GM23338 (cell line): ENCODE data around the gene CDK5R2. TPM values are rescaled to one million over a fixed set of nuclear protein-coding genes. Genes with fewer than 3 reads are reported as not detected.
A peak's percentile ranks its signal among the peaks of the same experiment; 100 is the strongest.

Experiments used
- ATAC-seq: fragments of 200-7000 bp; cut with Tn5 transposase; 3 replicates; pipeline ENCODE4 v1.9.1; 2020
- DNase-seq: peaks from one replicate; pipeline ENCODE4 v3.0.0-alpha.2; 2015; ENCODE audit warnings: low spot score
- H2AFZ ChIP-seq: fragments of 200-600 bp; sonication (generic); 2 replicates; pipeline ENCODE4 v1.8.0; 2016; ENCODE audit warnings: antibody characterized with exemption, mild to moderate bottlenecking, moderate library complexity
- H3F3A ChIP-seq: fragments of 200-600 bp; sonication (generic); replicated peaks from 2 replicates; pipeline ENCODE4 v1.8.0; 2017; ENCODE audit warnings: antibody characterized with exemption, mixed run types, low read depth
- H3K27ac ChIP-seq: fragments of 200-600 bp; sonication (generic); 2 replicates; pipeline ENCODE4 v1.6.1; 2016; ENCODE audit warnings: low read depth
- H3K27me3 ChIP-seq: fragments of 200-600 bp; sonication (generic); 2 replicates; pipeline ENCODE4 v1.8.0; 2016; ENCODE audit warnings: mild to moderate bottlenecking, mixed run types, moderate library complexity; ENCODE audit not compliant: insufficient read depth
- H3K36me3 ChIP-seq: fragments of 200-600 bp; sonication (generic); 2 replicates; pipeline ENCODE4 v1.8.0; 2016; ENCODE audit warnings: mild to moderate bottlenecking; ENCODE audit not compliant: insufficient read depth
- H3K4me1 ChIP-seq: fragments of 200-600 bp; sonication (generic); 2 replicates; pipeline ENCODE4 v1.8.0; 2016; ENCODE audit warnings: mild to moderate bottlenecking, moderate library complexity; ENCODE audit not compliant: insufficient read depth
- H3K4me2 ChIP-seq: fragments of 200-600 bp; sonication (generic); 2 replicates; pipeline ENCODE4 v1.7.1; 2017; ENCODE audit warnings: mixed run types
- H3K4me3 ChIP-seq: fragments of 200-600 bp; sonication (generic); 2 replicates; pipeline ENCODE4 v1.6.1; 2016; ENCODE audit warnings: mixed run types
- H3K79me2 ChIP-seq: fragments of 200-600 bp; sonication (generic); replicated peaks from 2 replicates; pipeline ENCODE4 v1.8.0; 2017; ENCODE audit warnings: mild to moderate bottlenecking; ENCODE audit not compliant: insufficient read depth
- H3K9me2 ChIP-seq: fragments of 200-600 bp; sonication (generic); 2 replicates; pipeline ENCODE4 v1.8.0; 2017; ENCODE audit not compliant: insufficient read depth
- H4K20me1 ChIP-seq: fragments of 200-600 bp; sonication (generic); replicated peaks from 2 replicates; pipeline ENCODE4 v1.8.0; 2017; ENCODE audit warnings: mild to moderate bottlenecking; ENCODE audit not compliant: insufficient read depth
- H3K27ac Mint-ChIP-seq: 2 replicates; pipeline ENCODE4 v1.8.0; 2020; ENCODE audit warnings: inconsistent platforms, mild to moderate bottlenecking, moderate library complexity, mixed read lengths
- H3K27me3 Mint-ChIP-seq: 3 replicates; pipeline ENCODE4 v1.8.0; 2022; ENCODE audit warnings: low read depth, mild to moderate bottlenecking, moderate library complexity, mixed read lengths, inconsistent platforms; ENCODE audit not compliant: insufficient read depth, poor library complexity
- H3K36me3 Mint-ChIP-seq: 3 replicates; pipeline ENCODE4 v1.8.0; 2021; ENCODE audit warnings: low read depth, mild to moderate bottlenecking, inconsistent platforms, moderate library complexity, mixed read lengths
- H3K4me1 Mint-ChIP-seq: 3 replicates; pipeline ENCODE4 v1.8.0; 2020; ENCODE audit warnings: mild to moderate bottlenecking, inconsistent platforms, mixed read lengths
- H3K4me3 Mint-ChIP-seq: 3 replicates; pipeline ENCODE4 v1.8.0; 2021; ENCODE audit warnings: moderate library complexity, mild to moderate bottlenecking, inconsistent platforms, mixed read lengths
- H3K9me3 Mint-ChIP-seq: 3 replicates; pipeline ENCODE4 v1.8.0; 2020; ENCODE audit warnings: moderate library complexity, mild to moderate bottlenecking, inconsistent platforms, mixed read lengths
- EZH2phosphoT487 ChIP-seq: fragments of 200-600 bp; sonication (generic); IDR thresholded peaks from one replicate; pipeline ENCODE4 v1.8.1; 2018; ENCODE audit warnings: antibody characterized with exemption; ENCODE audit not compliant: unreplicated experiment
- ZNF331 ChIP-seq: fragments of 250-450 bp; sonication (Bioruptor Pico); IDR thresholded peaks from 2 replicates; pipeline ENCODE4 v1.5.0; 2020; ENCODE audit warnings: low read depth, mild to moderate bottlenecking, moderate library complexity
- polyA plus RNA-seq: library from polyadenylated mRNA; unstranded; fragments of >200 nt; fragmentation: Nextera tagmentation; extraction: Ambion mirVana; gene quantifications from 2 replicates; pipeline ENCODE4 v1.2.1, GENCODE V29; 2016
- total RNA-seq: library from RNA; depleted of rRNA; stranded (reverse); fragments of >200 nt; shearing (Covaris generic); gene quantifications from 2 replicates; pipeline ENCODE4 v1.2.3, GENCODE V29; 2014
- TF ChIP-seq, protein P1 (sequence below), 2 experiments: fragments of 200-600 bp in 1 of 2; sonication (generic) in 1 of 2; conservative IDR thresholded peaks; 2 replicates each; pipeline versions ENCODE4 v1.5.1 to v1.6.1; 2016 to 2017; ENCODE audit warnings: antibody characterized with exemption in 2 of 2, low read depth in 2 of 2, mild to moderate bottlenecking in 2 of 2, moderate library complexity in 1 of 2
- TF ChIP-seq, protein P2 (sequence below): fragments of 250-450 bp; sonication (Bioruptor Pico); IDR thresholded peaks from 2 replicates; pipeline ENCODE4 v1.5.0; 2020; ENCODE audit warnings: mild to moderate bottlenecking, moderate library complexity

CDK5R2 gene
- total and polyA plus RNA-seq, 2 experiments from 2014 or later, result 0.56 TPM; not detected in 1

DNA sequence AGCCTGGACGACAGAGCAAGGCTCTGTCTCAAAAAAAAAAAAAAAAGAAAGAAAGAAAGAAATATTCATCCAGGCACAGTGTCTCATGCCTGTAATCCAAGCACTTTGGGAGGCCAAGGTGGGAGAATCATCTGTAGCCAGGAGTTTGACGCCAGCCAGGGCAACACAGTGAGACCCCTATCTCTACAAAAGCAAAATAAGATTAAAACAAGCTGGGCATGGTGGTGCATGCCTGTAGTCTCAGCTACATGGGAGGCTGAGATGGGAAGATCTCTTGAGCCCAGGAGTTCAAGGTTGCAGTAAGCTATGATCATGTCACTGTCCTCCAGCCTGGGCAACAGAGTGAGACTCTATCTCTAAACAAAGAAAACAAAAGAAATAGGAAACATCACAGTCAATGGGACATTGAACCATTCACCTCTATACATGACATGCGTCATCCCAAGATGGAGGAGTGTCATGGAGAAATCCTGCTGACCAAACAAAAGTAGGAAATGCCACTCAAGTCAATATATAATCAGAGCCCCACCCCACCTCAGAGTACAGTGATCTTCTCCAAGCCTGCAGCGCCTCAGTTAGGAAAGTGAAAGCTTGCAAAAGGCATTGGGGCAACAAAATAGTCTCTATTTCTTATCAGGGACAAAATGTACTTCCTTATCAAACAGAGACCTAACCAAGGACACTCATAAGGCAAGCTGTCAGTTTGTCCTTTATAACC, 15.8 kb downstream of the CDK5R2 start:
- peaks cover 6% of the 10 kb centered on the region; the same call in 1 of the 2 replicates for H3K4me1 ChIP-seq
- Mint-ChIP-seq H3K27ac (no peak overlapping the region), H3K9me3 (no peaks in the 10 kb centered on the region), H3K4me3 (no peak overlapping the region), H3K4me1 (no peaks in the 10 kb centered on the region; the same call in 2 of the 3 replicates), H3K36me3 (no peaks in the 10 kb centered on the region), H3K27me3 (peaks cover 42% of the 10 kb centered on the region)
- no peaks in the 10 kb centered on the region for H3K36me3 ChIP-seq
- H3K9me2 ChIP-seq, result no peaks in the 10 kb centered on the region
- H4K20me1 ChIP-seq, result no peaks in the 10 kb centered on the region; the same call in 1 of the 2 replicates
- no peaks in the 10 kb centered on the region for H3K79me2 ChIP-seq
- no peak overlapping the region for H3K27ac ChIP-seq
- ATAC-seq (no peak), DNase-seq (no peak)
- no peak overlapping the region for H3K4me2 ChIP-seq
- H3K4me3 ChIP-seq, result no peak overlapping the region
- H3F3A ChIP-seq, result no peaks in the 10 kb centered on the region
- H2AFZ ChIP-seq, result no peak overlapping the region
- peaks cover 86% of the 10 kb centered on the region for H3K27me3 ChIP-seq
- TF ChIP-seq, protein P1, sequence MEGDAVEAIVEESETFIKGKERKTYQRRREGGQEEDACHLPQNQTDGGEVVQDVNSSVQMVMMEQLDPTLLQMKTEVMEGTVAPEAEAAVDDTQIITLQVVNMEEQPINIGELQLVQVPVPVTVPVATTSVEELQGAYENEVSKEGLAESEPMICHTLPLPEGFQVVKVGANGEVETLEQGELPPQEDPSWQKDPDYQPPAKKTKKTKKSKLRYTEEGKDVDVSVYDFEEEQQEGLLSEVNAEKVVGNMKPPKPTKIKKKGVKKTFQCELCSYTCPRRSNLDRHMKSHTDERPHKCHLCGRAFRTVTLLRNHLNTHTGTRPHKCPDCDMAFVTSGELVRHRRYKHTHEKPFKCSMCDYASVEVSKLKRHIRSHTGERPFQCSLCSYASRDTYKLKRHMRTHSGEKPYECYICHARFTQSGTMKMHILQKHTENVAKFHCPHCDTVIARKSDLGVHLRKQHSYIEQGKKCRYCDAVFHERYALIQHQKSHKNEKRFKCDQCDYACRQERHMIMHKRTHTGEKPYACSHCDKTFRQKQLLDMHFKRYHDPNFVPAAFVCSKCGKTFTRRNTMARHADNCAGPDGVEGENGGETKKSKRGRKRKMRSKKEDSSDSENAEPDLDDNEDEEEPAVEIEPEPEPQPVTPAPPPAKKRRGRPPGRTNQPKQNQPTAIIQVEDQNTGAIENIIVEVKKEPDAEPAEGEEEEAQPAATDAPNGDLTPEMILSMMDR (conservative IDR thresholded peaks at IDR 0.05; ENCODE audit: low read depth in 2 of 2), result peak in 1 of 2 experiments; percentile 16; a peak in 1 of 4 replicates
- TF ChIP-seq, protein P2, sequence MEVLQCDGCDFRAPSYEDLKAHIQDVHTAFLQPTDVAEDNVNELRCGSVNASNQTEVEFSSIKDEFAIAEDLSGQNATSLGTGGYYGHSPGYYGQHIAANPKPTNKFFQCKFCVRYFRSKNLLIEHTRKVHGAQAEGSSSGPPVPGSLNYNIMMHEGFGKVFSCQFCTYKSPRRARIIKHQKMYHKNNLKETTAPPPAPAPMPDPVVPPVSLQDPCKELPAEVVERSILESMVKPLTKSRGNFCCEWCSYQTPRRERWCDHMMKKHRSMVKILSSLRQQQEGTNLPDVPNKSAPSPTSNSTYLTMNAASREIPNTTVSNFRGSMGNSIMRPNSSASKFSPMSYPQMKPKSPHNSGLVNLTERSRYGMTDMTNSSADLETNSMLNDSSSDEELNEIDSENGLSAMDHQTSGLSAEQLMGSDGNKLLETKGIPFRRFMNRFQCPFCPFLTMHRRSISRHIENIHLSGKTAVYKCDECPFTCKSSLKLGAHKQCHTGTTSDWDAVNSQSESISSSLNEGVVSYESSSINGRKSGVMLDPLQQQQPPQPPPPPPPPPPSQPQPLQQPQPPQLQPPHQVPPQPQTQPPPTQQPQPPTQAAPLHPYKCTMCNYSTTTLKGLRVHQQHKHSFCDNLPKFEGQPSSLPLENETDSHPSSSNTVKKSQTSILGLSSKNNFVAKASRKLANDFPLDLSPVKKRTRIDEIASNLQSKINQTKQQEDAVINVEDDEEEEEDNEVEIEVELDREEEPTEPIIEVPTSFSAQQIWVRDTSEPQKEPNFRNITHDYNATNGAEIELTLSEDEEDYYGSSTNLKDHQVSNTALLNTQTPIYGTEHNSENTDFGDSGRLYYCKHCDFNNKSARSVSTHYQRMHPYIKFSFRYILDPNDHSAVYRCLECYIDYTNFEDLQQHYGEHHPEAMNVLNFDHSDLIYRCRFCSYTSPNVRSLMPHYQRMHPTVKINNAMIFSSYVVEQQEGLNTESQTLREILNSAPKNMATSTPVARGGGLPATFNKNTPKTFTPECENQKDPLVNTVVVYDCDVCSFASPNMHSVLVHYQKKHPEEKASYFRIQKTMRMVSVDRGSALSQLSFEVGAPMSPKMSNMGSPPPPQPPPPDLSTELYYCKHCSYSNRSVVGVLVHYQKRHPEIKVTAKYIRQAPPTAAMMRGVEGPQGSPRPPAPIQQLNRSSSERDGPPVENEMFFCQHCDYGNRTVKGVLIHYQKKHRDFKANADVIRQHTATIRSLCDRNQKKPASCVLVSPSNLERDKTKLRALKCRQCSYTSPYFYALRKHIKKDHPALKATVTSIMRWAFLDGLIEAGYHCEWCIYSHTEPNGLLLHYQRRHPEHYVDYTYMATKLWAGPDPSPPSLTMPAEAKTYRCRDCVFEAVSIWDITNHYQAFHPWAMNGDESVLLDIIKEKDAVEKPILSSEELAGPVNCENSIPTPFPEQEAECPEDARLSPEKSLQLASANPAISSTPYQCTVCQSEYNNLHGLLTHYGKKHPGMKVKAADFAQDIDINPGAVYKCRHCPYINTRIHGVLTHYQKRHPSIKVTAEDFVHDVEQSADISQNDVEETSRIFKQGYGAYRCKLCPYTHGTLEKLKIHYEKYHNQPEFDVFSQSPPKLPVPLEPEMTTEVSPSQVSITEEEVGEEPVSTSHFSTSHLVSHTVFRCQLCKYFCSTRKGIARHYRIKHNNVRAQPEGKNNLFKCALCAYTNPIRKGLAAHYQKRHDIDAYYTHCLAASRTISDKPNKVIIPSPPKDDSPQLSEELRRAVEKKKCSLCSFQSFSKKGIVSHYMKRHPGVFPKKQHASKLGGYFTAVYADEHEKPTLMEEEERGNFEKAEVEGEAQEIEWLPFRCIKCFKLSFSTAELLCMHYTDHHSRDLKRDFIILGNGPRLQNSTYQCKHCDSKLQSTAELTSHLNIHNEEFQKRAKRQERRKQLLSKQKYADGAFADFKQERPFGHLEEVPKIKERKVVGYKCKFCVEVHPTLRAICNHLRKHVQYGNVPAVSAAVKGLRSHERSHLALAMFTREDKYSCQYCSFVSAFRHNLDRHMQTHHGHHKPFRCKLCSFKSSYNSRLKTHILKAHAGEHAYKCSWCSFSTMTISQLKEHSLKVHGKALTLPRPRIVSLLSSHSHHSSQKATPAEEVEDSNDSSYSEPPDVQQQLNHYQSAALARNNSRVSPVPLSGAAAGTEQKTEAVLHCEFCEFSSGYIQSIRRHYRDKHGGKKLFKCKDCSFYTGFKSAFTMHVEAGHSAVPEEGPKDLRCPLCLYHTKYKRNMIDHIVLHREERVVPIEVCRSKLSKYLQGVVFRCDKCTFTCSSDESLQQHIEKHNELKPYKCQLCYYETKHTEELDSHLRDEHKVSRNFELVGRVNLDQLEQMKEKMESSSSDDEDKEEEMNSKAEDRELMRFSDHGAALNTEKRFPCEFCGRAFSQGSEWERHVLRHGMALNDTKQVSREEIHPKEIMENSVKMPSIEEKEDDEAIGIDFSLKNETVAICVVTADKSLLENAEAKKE (CRISPR knock-in tag), result no peak
- TF ChIP-seq EZH2phosphoT487, result no peak
- TF ChIP-seq ZNF331, result no peak
